ENCODE results near the gene OR5AK2.
"Not testable (repeated sequence)": the region's sequence is repeated elsewhere in the genome, so short reads cannot be mapped to it uniquely, and the experiment has no call there.

Gene OR5AK2

GRCh38 chr11:56988614-56989013 is at the start of gene OR5AK2:
Gene OR5AK2 (plus strand): TSS chr11:56988914. CDS start chr11:56988914, 0 bp downstream.
- no peak for DNase-seq

GRCh38 chr11:56945526-56945925 is 43.2 kb upstream of the OR5AK2 start:
- not testable (repeated sequence) for DNase-seq

GRCh38 chr11:56948991-56949515 is 39.7 kb upstream of the OR5AK2 start:
- DNase-seq: no peak

- DNase-seq: no peak
These were observed 38.2 kb upstream of the OR5AK2 start for GRCh38 chr11:56950510-56950909.

- DNase-seq: not testable (repeated sequence)
These were observed 34.8 kb upstream of the OR5AK2 start for GRCh38 chr11:56953907-56954306.

GRCh38 chr11:56961609-56962008 is 27.1 kb upstream of the OR5AK2 start:
- no peak for DNase-seq

GRCh38 chr11:56967726-56968125 is 21.0 kb upstream of the OR5AK2 start:
- DNase-seq: no peak

- no peak for DNase-seq
These were observed 20.2 kb upstream of the OR5AK2 start for GRCh38 chr11:56968524-56968923.

GRCh38 chr11:56977314-56977713 is 11.4 kb upstream of the OR5AK2 start:
- DNase-seq: no peak

GRCh38 chr11:56990702-56991101 is 2.0 kb downstream of the OR5AK2 start:
- DNase-seq: no peak

- DNase-seq: no peak
These were observed 5.8 kb downstream of the OR5AK2 start for GRCh38 chr11:56994532-56994931.

GRCh38 chr11:57001674-57002401 is 13.1 kb downstream of the OR5AK2 start:
- no peak for DNase-seq

GRCh38 chr11:57008373-57008772 is 19.7 kb downstream of the OR5AK2 start:
- DNase-seq: no peak

GRCh38 chr11:57015679-57016078 is 27.0 kb downstream of the OR5AK2 start:
- no peak for DNase-seq

- DNase-seq: no peak
These were observed 42.8 kb downstream of the OR5AK2 start for GRCh38 chr11:57031556-57031955.

All from NCI-H1105 treated with DMSO at 0.1 percent for 48 hours (cell line).